Esophagus muscularis mucosa (tissue), 4 donors: ENCODE measurements around the gene TPK1. TPM values are rescaled to one million over a fixed set of nuclear protein-coding genes. Genes with fewer than 3 reads are reported as not detected.
"Not testable (repeated sequence)": the region's sequence is repeated elsewhere in the genome, so short reads cannot be mapped to it uniquely, and the experiment has no call there.

ENCODE experiments used
- DNase-seq: peaks from one replicate; pipeline ENCODE4 v3.0.0-alpha.2; 2017; ENCODE audit errors: extremely low spot score
- H3K27ac ChIP-seq, 4 donors: fragments of 200-600 bp; sonication (generic); replicated peaks in 1 of 4; 1 replicate in 3 of 4; 2 replicates in 1 of 4; pipeline ENCODE4 v1.5.1; 2016 to 2019; ENCODE audit warnings: mild to moderate bottlenecking in 1 of 4
- H3K27me3 ChIP-seq, 4 donors: fragments of 200-600 bp; sonication (generic); one replicate each; pipeline versions ENCODE4 v1.5.1 to v1.6.0; 2016 to 2019
- H3K36me3 ChIP-seq, 4 donors: fragments of 200-600 bp; sonication (generic); one replicate each; pipeline ENCODE4 v1.5.1; 2016 to 2019
- H3K4me1 ChIP-seq, 4 donors: fragments of 200-600 bp; sonication (generic); one replicate each; pipeline ENCODE4 v1.5.1; 2016 to 2019
- H3K4me3 ChIP-seq, 4 donors: fragments of 200-600 bp; sonication (generic); 1 replicate in 2 of 4; 2 replicates in 2 of 4; pipeline ENCODE4 v1.5.1; 2016 to 2019; ENCODE audit warnings: mild to moderate bottlenecking in 4 of 4, moderate library complexity in 1 of 4
- H3K9me3 ChIP-seq, 4 donors: fragments of 200-600 bp; sonication (generic); 1 replicate in 3 of 4; 2 replicates in 1 of 4; pipeline ENCODE4 v1.5.1; 2016 to 2019
- CTCF ChIP-seq, 3 experiments: fragments of 200-600 bp in 2 of 3; fragments of 450-650 bp in 1 of 3; sonication (generic) in 2 of 3; IDR thresholded peaks; one replicate each; pipeline ENCODE4 v1.5.1; 2017 to 2019; ENCODE audit warnings: antibody characterized with exemption in 3 of 3, mild to moderate bottlenecking in 2 of 3, moderate library complexity in 1 of 3
- EP300 ChIP-seq: sonication (generic); formaldehyde crosslinking; IDR thresholded peaks from one replicate; pipeline ENCODE4 v1.6.1; 2017; ENCODE audit warnings: antibody characterized with exemption
- POLR2A ChIP-seq: fragments of 450-650 bp; IDR thresholded peaks from one replicate; pipeline ENCODE4 v1.6.1; 2017; ENCODE audit warnings: antibody characterized with exemption, moderate library complexity, mild to moderate bottlenecking, low read depth
- POLR2AphosphoS5 ChIP-seq, 2 donors: sonication (generic); formaldehyde crosslinking; IDR thresholded peaks; one replicate each; pipeline ENCODE4 v1.6.1; 2017; ENCODE audit warnings: antibody characterized with exemption in 2 of 2
- WGBS: methylation state at CpG from one replicate; pipeline ENCODE4 v1.1.5; 2018; 5-methylcytosine and 5-hydroxymethylcytosine counted together
- intact Hi-C: fragments of 100-400 bp; cut with DNase I; formaldehyde crosslinking; loops from one replicate; pipeline ENCODE4 v1.15.1; 2023
- total RNA-seq, 4 donors: library from RNA; depleted of rRNA; stranded (reverse); fragments of >200 nt; gene quantifications; one replicate each; pipeline versions ENCODE4 v1.1.0 to v1.2.1, GENCODE V29; 2016

The TPK1 gene
- total RNA-seq, 4 donors from 2014 or later: 2.7 to 4.3 (median 3.4) TPM

- no peak for TF ChIP-seq POLR2AphosphoS5 (IDR thresholded peaks at IDR 0.05)
- no peak for TF ChIP-seq EP300
- TF ChIP-seq CTCF (IDR thresholded peaks at IDR 0.05): no peak
- TF ChIP-seq POLR2A: no peak
- Histone ChIP-seq H3K36me3 (no peaks in the 10 kb centered on the region), H3K9me3 (no peaks in the 10 kb centered on the region), H3K27ac (no peak overlapping the region), H3K27me3 (no peaks in the 10 kb centered on the region), H3K4me1 (no peaks in the 10 kb centered on the region), H3K4me3 (no peak overlapping the region)
- intact Hi-C loops: no loop called here
- DNase-seq: no peak
- WGBS: 52% methylated on average over 5 of the region's 5 CpGs
Measured at GRCh38 chr7:144439717-144440205, 396.1 kb downstream of the TPK1 start.

GRCh38 chr7:144438759-144439158 lies 397.1 kb downstream of the TPK1 start:
- Histone ChIP-seq H3K4me3 (no peak overlapping the region), H3K9me3 (no peaks in the 10 kb centered on the region), H3K4me1 (no peaks in the 10 kb centered on the region), H3K36me3 (no peaks in the 10 kb centered on the region), H3K27me3 (no peaks in the 10 kb centered on the region), H3K27ac (no peak overlapping the region)
- DNase-seq: no peak
- WGBS: 93% methylated on average over 3 of the region's 3 CpGs
- intact Hi-C loops: no loop called here
- TF ChIP-seq EP300: no peak

GRCh38 chr7:144437370-144438191 lies 398.3 kb downstream of the TPK1 start:
- Histone ChIP-seq H3K36me3 (no peaks in the 10 kb centered on the region), H3K9me3 (no peaks in the 10 kb centered on the region), H3K27me3 (no peaks in the 10 kb centered on the region), H3K27ac (no peak overlapping the region), H3K4me3 (no peak overlapping the region), H3K4me1 (no peaks in the 10 kb centered on the region)
- DNase-seq: no peak
- intact Hi-C loops: no loop called here
- peak; percentile 34 to 49 (median 40) for TF ChIP-seq CTCF (IDR thresholded peaks at IDR 0.05)
- TF ChIP-seq POLR2AphosphoS5 (IDR thresholded peaks at IDR 0.05): no peak
- 78% methylated on average over 4 of the region's 4 CpGs for WGBS

- Histone ChIP-seq H3K9me3 (no peaks in the 10 kb centered on the region), H3K4me1 (no peaks in the 10 kb centered on the region), H3K27me3 (no peaks in the 10 kb centered on the region), H3K27ac (no peak overlapping the region), H3K36me3 (no peaks in the 10 kb centered on the region), H3K4me3 (no peak overlapping the region)
- intact Hi-C loops: no loop called here
- 65% methylated on average over 9 of the region's 9 CpGs for WGBS
- no peak for DNase-seq
- TF ChIP-seq CTCF (IDR thresholded peaks at IDR 0.05) (no peak), EP300 (no peak), POLR2A (no peak), POLR2AphosphoS5 (IDR thresholded peaks at IDR 0.05) (no peak)
Measured at GRCh38 chr7:144436500-144436899, 399.4 kb downstream of the TPK1 start.

GRCh38 chr7:144428431-144428830 lies 407.4 kb downstream of the TPK1 start:
- Histone ChIP-seq H3K27ac (no peak overlapping the region), H3K36me3 (no peaks in the 10 kb centered on the region), H3K4me1 (no peaks in the 10 kb centered on the region), H3K4me3 (no peak overlapping the region), H3K27me3 (no peaks in the 10 kb centered on the region), H3K9me3 (peaks cover 0 to 10% (median 3%) of the 10 kb centered on the region in 4 donors)
- 66% methylated on average over 2 of the region's 2 CpGs for WGBS
- DNase-seq: no peak
- TF ChIP-seq POLR2AphosphoS5 (IDR thresholded peaks at IDR 0.05) (no peak), CTCF (IDR thresholded peaks at IDR 0.05) (no peak), EP300 (no peak), POLR2A (no peak)
- intact Hi-C loops: no loop called here

GRCh38 chr7:144427539-144427938 lies 408.3 kb downstream of the TPK1 start:
- H3K9me3 ChIP-seq: peaks cover 0 to 10% (median 3%) of the 10 kb centered on the region in 4 donors
- H3K4me3 ChIP-seq, H3K27ac ChIP-seq, H3K36me3 ChIP-seq, H3K4me1 ChIP-seq, intact Hi-C loops, H3K27me3 ChIP-seq, DNase-seq: not testable (repeated sequence)
- WGBS: 71% methylated on average over 2 of the region's 2 CpGs

GRCh38 chr7:144418931-144419330 lies 416.9 kb downstream of the TPK1 start:
- H3K27ac ChIP-seq, H3K27me3 ChIP-seq, H3K4me3 ChIP-seq, H3K36me3 ChIP-seq, intact Hi-C loops, DNase-seq, H3K4me1 ChIP-seq, H3K9me3 ChIP-seq: not testable (repeated sequence)
- 92% methylated on average over 4 of the region's 4 CpGs for WGBS
